CD14-positive monocyte (primary cell): ENCODE measurements around the gene ZNF792. TPM values are rescaled to one million over a fixed set of nuclear protein-coding genes. Genes with fewer than 3 reads are reported as not detected.
A peak's percentile ranks its signal among the peaks of the same experiment; 100 is the strongest.
"Not testable (repeated sequence)": the region's sequence is repeated elsewhere in the genome, so short reads cannot be mapped to it uniquely, and the experiment has no call there.

Experiments
- DNase-seq, 3 donors: peaks; one replicate each; pipeline ENCODE4 v3.0.0-alpha.2; 2011 to 2022
- H2AFZ ChIP-seq: 2 replicates; pipeline ENCODE4 v1.6.0; 2012; ENCODE audit warnings: mild to moderate bottlenecking, low read depth, low read length, inconsistent platforms; ENCODE audit not compliant: insufficient read depth, poor library complexity, severe bottlenecking
- H3K27ac ChIP-seq, 2 donors: 1 replicate in 1 of 2; 2 replicates in 1 of 2; pipeline ENCODE4 v1.5.1; 2012 to 2013; ENCODE audit warnings: low read length in 2 of 2, control low read depth in 1 of 2, inconsistent platforms in 1 of 2, low read depth in 1 of 2, mild to moderate bottlenecking in 1 of 2
- H3K27me3 ChIP-seq, 2 donors: one replicate each; pipeline versions ENCODE4 v1.6.0 to v1.6.1; 2011 to 2013; ENCODE audit warnings: low read length in 2 of 2; ENCODE audit not compliant: control insufficient read depth in 2 of 2, insufficient read depth in 2 of 2
- H3K36me3 ChIP-seq, 2 donors: replicated peaks in 1 of 2; 1 replicate in 1 of 2; 2 replicates in 1 of 2; pipeline versions ENCODE4 v1.5.1 to v1.6.1; 2012 to 2013; ENCODE audit warnings: low read length in 2 of 2, control low read depth in 1 of 2, inconsistent platforms in 1 of 2, mild to moderate bottlenecking in 1 of 2; ENCODE audit not compliant: insufficient read depth in 2 of 2, control insufficient read depth in 1 of 2
- H3K4me1 ChIP-seq, 2 donors: 1 replicate in 1 of 2; 2 replicates in 1 of 2; pipeline versions ENCODE4 v1.5.1 to v1.6.1; 2012 to 2013; ENCODE audit warnings: low read length in 2 of 2, control low read depth in 1 of 2, inconsistent platforms in 1 of 2, mild to moderate bottlenecking in 1 of 2, moderate library complexity in 1 of 2; ENCODE audit not compliant: insufficient read depth in 2 of 2, control insufficient read depth in 1 of 2
- H3K4me2 ChIP-seq: replicated peaks from 2 replicates; pipeline ENCODE3; 2012; ENCODE audit warnings: low read length, moderate library complexity, mild to moderate bottlenecking; ENCODE audit not compliant: poor library complexity, severe bottlenecking; ENCODE audit errors: extremely low read depth
- H3K4me3 ChIP-seq, 3 experiments: fragments of 200-600 bp in 1 of 3; sonication (generic) in 1 of 3; replicated peaks in 1 of 3; 1 replicate in 2 of 3; 2 replicates in 1 of 3; pipeline ENCODE4 v1.5.1; 2011 to 2013; ENCODE audit warnings: low read length in 3 of 3, mild to moderate bottlenecking in 3 of 3, control low read depth in 2 of 3, low read depth in 2 of 3, inconsistent platforms in 1 of 3, moderate library complexity in 1 of 3
- H3K79me2 ChIP-seq: 2 replicates; pipeline ENCODE4 v1.6.0; 2012; ENCODE audit warnings: mild to moderate bottlenecking, control low read depth, inconsistent platforms, low read length, moderate library complexity; ENCODE audit not compliant: insufficient read depth
- H3K9ac ChIP-seq: 2 replicates; pipeline ENCODE4 v1.6.0; 2017; ENCODE audit warnings: low read length, mild to moderate bottlenecking; ENCODE audit not compliant: insufficient read depth, poor library complexity, severe bottlenecking
- H3K9me3 ChIP-seq, 2 donors: replicated peaks in 1 of 2; 1 replicate in 1 of 2; 2 replicates in 1 of 2; pipeline versions ENCODE4 v1.5.1 to v1.6.1; 2012 to 2013; ENCODE audit warnings: low read length in 2 of 2, control low read depth in 1 of 2; ENCODE audit not compliant: control insufficient read depth in 1 of 2, insufficient read depth in 1 of 2
- H4K20me1 ChIP-seq: 2 replicates; pipeline ENCODE4 v1.6.0; 2012; ENCODE audit warnings: mild to moderate bottlenecking, low read length, control low read depth, moderate library complexity; ENCODE audit not compliant: insufficient read depth
- H3K27ac Mint-ChIP-seq, 7 donors: one replicate each; pipeline ENCODE4 v1.8.0; 2020; ENCODE audit warnings: mild to moderate bottlenecking in 7 of 7, mixed read lengths in 7 of 7, moderate library complexity in 6 of 7, inconsistent platforms in 2 of 7
- H3K27me3 Mint-ChIP-seq, 3 donors: one replicate each; pipeline ENCODE4 v1.8.0; 2021 to 2022; ENCODE audit warnings: low read depth in 3 of 3, mild to moderate bottlenecking in 3 of 3, mixed read lengths in 3 of 3, moderate library complexity in 3 of 3, inconsistent platforms in 1 of 3
- H3K36me3 Mint-ChIP-seq, 2 donors: one replicate each; pipeline ENCODE4 v1.8.0; 2020; ENCODE audit warnings: mixed read lengths in 2 of 2, inconsistent platforms in 1 of 2, mild to moderate bottlenecking in 1 of 2
- H3K4me1 Mint-ChIP-seq: one replicate; pipeline ENCODE4 v1.8.0; 2020; ENCODE audit warnings: mild to moderate bottlenecking, mixed read lengths
- H3K4me3 Mint-ChIP-seq, 2 donors: one replicate each; pipeline ENCODE4 v1.8.0; 2020; ENCODE audit warnings: mild to moderate bottlenecking in 2 of 2, mixed read lengths in 2 of 2, moderate library complexity in 1 of 2
- H3K9me3 Mint-ChIP-seq, 7 donors: one replicate each; pipeline ENCODE4 v1.8.0; 2020 to 2022; ENCODE audit warnings: mixed read lengths in 7 of 7, mild to moderate bottlenecking in 6 of 7, moderate library complexity in 6 of 7, inconsistent platforms in 2 of 7
- WGBS: methylation state at CpG from one replicate; pipeline ENCODE4 v1.1.5; 2013; ENCODE audit warnings: missing lambda C conversion rate; ENCODE audit not compliant: insufficient coverage; 5-methylcytosine and 5-hydroxymethylcytosine counted together
- intact Hi-C, 2 donors: fragments of 100-400 bp; cut with micrococcal nuclease; formaldehyde crosslinking; loops; one replicate each; pipeline versions ENCODE4 v1.15.0 to v1.15.1; 2023
- polyA plus RNA-seq, 3 donors: library from polyadenylated mRNA; depleted of rRNA in 1 of 3; unstranded in 2 of 3; stranded (reverse) in 1 of 3; fragments of 300-500 nt in 2 of 3; fragments of >200 nt in 1 of 3; fragmentation: Illumina TruSeq in 2 of 3; gene quantifications; 1 replicate in 2 of 3; 2 replicates in 1 of 3; pipeline ENCODE4 v1.2.3, GENCODE V29; 2012 to 2021
- TF ChIP-seq, protein P1 (sequence below): fragments of 200-600 bp; IDR thresholded peaks from one replicate; pipeline ENCODE4 v1.8.0; 2022; ENCODE audit warnings: antibody characterized with exemption, mild to moderate bottlenecking

ZNF792 gene
- polyA plus RNA-seq, 3 donors = 1.3 to 3.3 (median 1.7) TPM

- H3K4me3 Mint-ChIP-seq = no peak overlapping the region
- Histone ChIP-seq H3K4me3 (no peak overlapping the region), H3K4me1 (peaks cover 38 to 42% of the 10 kb centered on the region in 2 donors), H3K9ac (no peak overlapping the region), H4K20me1 (peaks cover 46% of the 10 kb centered on the region), H3K27ac (no peak overlapping the region), H3K27me3 (no peaks in the 10 kb centered on the region), H3K9me3 (no peaks in the 10 kb centered on the region), H2AFZ (no peak overlapping the region), H3K79me2 (peaks cover 57% of the 10 kb centered on the region), H3K36me3 (peaks cover 50% of the 10 kb centered on the region in 2 donors), H3K4me2 (no peak overlapping the region)
- no peaks in the 10 kb centered on the region for H3K9me3 Mint-ChIP-seq
- DNase-seq = no peak
- intact Hi-C loops = no loop called here
- TF ChIP-seq, protein P1, sequence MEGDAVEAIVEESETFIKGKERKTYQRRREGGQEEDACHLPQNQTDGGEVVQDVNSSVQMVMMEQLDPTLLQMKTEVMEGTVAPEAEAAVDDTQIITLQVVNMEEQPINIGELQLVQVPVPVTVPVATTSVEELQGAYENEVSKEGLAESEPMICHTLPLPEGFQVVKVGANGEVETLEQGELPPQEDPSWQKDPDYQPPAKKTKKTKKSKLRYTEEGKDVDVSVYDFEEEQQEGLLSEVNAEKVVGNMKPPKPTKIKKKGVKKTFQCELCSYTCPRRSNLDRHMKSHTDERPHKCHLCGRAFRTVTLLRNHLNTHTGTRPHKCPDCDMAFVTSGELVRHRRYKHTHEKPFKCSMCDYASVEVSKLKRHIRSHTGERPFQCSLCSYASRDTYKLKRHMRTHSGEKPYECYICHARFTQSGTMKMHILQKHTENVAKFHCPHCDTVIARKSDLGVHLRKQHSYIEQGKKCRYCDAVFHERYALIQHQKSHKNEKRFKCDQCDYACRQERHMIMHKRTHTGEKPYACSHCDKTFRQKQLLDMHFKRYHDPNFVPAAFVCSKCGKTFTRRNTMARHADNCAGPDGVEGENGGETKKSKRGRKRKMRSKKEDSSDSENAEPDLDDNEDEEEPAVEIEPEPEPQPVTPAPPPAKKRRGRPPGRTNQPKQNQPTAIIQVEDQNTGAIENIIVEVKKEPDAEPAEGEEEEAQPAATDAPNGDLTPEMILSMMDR = no peak
- peaks cover 43 to 67% of the 10 kb centered on the region in 2 donors for H3K36me3 Mint-ChIP-seq
- H3K4me1 Mint-ChIP-seq = peaks cover 44% of the 10 kb centered on the region
- WGBS = 100% methylated on average over 5 of the region's 5 CpGs
- peak overlapping the region in 2 of 7 donors; percentile 7 to 34 for H3K27ac Mint-ChIP-seq
- H3K27me3 Mint-ChIP-seq = peaks cover 0 to 5% (median 1%) of the 10 kb centered on the region in 3 donors
These were observed 43.0 kb upstream of the ZNF792 start for GRCh38 chr19:35006999-35007365.

DNA sequence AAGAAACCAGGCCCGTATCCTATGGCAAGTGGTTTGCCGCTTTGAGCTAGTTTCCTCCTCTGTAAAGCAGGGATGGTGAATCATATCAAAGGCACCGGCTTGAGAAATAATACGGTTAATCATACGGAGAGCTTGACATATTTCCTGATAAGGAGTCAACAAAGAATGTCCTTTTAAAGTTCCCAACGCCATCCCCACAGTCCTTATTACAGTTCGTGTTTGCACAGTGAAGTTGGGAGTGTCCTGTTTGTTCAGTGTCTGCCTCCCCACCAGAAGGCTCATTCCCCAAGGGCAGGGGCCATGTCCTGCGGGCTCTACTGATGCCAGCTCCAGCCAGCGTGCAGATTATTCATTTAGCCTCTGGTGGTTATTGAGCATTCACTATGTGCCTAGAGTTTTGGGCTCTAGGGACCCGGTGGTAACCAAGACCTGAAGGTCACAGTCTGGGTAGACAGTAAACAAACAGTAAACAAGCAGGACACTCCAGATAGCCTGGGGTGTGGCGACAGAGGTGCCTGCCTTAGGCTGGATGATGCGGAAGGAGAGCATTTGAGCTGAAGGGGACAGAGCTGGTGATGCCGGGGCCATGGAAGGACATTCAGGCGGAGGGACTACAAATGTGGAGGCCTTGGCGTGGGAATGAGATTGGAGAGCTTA lies 42.4 kb upstream of the ZNF792 start:
- 95% methylated on average over 11 of the region's 15 CpGs for WGBS
- H4K20me1 ChIP-seq = peaks cover 47% of the 10 kb centered on the region
- H3K4me3 ChIP-seq = no peak overlapping the region
- H3K36me3 Mint-ChIP-seq = peaks cover 43 to 64% of the 10 kb centered on the region in 2 donors
- peaks cover 45% of the 10 kb centered on the region in 2 donors for H3K36me3 ChIP-seq
- H3K9ac ChIP-seq = no peak overlapping the region
- H3K4me1 ChIP-seq = peaks cover 38 to 42% of the 10 kb centered on the region in 2 donors
- no peaks in the 10 kb centered on the region for H3K27me3 ChIP-seq
- no peak overlapping the region for H3K4me3 Mint-ChIP-seq
- H3K4me2 ChIP-seq = no peak overlapping the region
- H3K4me1 Mint-ChIP-seq = peaks cover 44% of the 10 kb centered on the region
- H3K9me3 ChIP-seq = no peaks in the 10 kb centered on the region
- intact Hi-C loops = no loop called here
- peaks cover 0 to 5% (median 1%) of the 10 kb centered on the region in 3 donors for H3K27me3 Mint-ChIP-seq
- H3K27ac Mint-ChIP-seq = peak overlapping the region in 2 of 7 donors; percentile 7 to 34
- no peaks in the 10 kb centered on the region for H3K9me3 Mint-ChIP-seq
- H2AFZ ChIP-seq = no peak overlapping the region
- DNase-seq = no peak
- peaks cover 62% of the 10 kb centered on the region for H3K79me2 ChIP-seq
- TF ChIP-seq, protein P1 = no peak
- no peak overlapping the region for H3K27ac ChIP-seq

DNA sequence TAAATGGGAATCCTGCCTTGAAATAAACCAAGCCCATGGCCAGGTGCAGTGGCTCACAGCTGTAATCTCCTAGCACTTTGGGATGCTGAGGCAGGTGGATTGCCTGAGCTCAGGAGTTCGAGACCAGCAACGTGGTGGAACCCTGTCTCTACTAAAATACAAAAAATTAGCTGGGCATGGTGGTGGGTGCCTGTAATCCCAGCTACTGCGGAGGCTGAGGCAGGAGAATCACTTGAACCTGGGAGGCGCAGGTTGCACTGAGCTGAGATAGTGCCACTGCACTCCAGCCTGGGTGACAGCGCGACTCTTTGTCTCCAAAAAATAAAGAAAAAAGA lies 41.9 kb upstream of the ZNF792 start:
- H3K27me3 ChIP-seq, H3K9ac ChIP-seq, DNase-seq, H3K4me3 Mint-ChIP-seq, H3K9me3 Mint-ChIP-seq, intact Hi-C loops, H3K4me2 ChIP-seq, H2AFZ ChIP-seq, H3K27ac ChIP-seq, H3K4me3 ChIP-seq, H3K9me3 ChIP-seq, H3K27me3 Mint-ChIP-seq: not testable (repeated sequence)
- Histone ChIP-seq H4K20me1 (peaks cover 50% of the 10 kb centered on the region), H3K4me1 (peaks cover 38 to 42% of the 10 kb centered on the region in 2 donors), H3K36me3 (peaks cover 44 to 45% of the 10 kb centered on the region in 2 donors), H3K79me2 (peaks cover 67% of the 10 kb centered on the region)
- 98% methylated on average over 4 of the region's 6 CpGs for WGBS
- H3K27ac Mint-ChIP-seq = peak overlapping the region in 1 of 7 donors; percentile 30
- peaks cover 44% of the 10 kb centered on the region for H3K4me1 Mint-ChIP-seq
- H3K36me3 Mint-ChIP-seq = peaks cover 39 to 59% of the 10 kb centered on the region in 2 donors
